Stimulated activated CD8-positive, alpha-beta memory T cell treated with anti-CD3 and anti-CD28 coated beads, Interleukin-15, amount 100 ng/mL, for 4 hours (primary cell): Measurements from ENCODE around the gene PPP1R14C.

Experiments used
- DNase-seq, 2 donors: peaks; one replicate each; pipeline ENCODE4 v3.0.0-alpha.2; 2020; ENCODE audit warnings: low read depth in 2 of 2

PPP1R14C gene

GRCh38 chr6:150194195-150194594, 51.4 kb downstream of the PPP1R14C start:
- no peak for DNase-seq

- no peak for DNase-seq
These were observed 53.2 kb downstream of the PPP1R14C start for GRCh38 chr6:150195996-150196417.

GRCh38 chr6:150196942-150197745, 54.3 kb downstream of the PPP1R14C start:
- no peak for DNase-seq

GRCh38 chr6:150198532-150198931, 55.7 kb downstream of the PPP1R14C start:
- no peak for DNase-seq

- no peak for DNase-seq
These were observed 56.4 kb downstream of the PPP1R14C start for GRCh38 chr6:150199241-150199640.

- DNase-seq = no peak
These were observed 57.7 kb downstream of the PPP1R14C start for GRCh38 chr6:150200428-150201100.

GRCh38 chr6:150201285-150201684, 58.4 kb downstream of the PPP1R14C start:
- DNase-seq = no peak

GRCh38 chr6:150201772-150202329, 59.0 kb downstream of the PPP1R14C start:
- no peak for DNase-seq

GRCh38 chr6:150202404-150202803, 59.6 kb downstream of the PPP1R14C start:
- DNase-seq = no peak

GRCh38 chr6:150202934-150203333, 60.1 kb downstream of the PPP1R14C start:
- DNase-seq = no peak

- DNase-seq = no peak
These were observed 60.5 kb downstream of the PPP1R14C start for GRCh38 chr6:150203378-150203777.

GRCh38 chr6:150203871-150204545, 61.2 kb downstream of the PPP1R14C start:
- no peak for DNase-seq

GRCh38 chr6:150204705-150205472, 62.0 kb downstream of the PPP1R14C start:
- no peak for DNase-seq

GRCh38 chr6:150207931-150208570, 65.2 kb downstream of the PPP1R14C start:
- DNase-seq = no peak

- no peak for DNase-seq
These were observed 65.9 kb downstream of the PPP1R14C start for GRCh38 chr6:150208611-150209352.

- no peak for DNase-seq
These were observed 66.6 kb downstream of the PPP1R14C start for GRCh38 chr6:150209415-150209814.

GRCh38 chr6:150211700-150212511, 69.1 kb downstream of the PPP1R14C start:
- DNase-seq = no peak

- DNase-seq = no peak
These were observed 69.9 kb downstream of the PPP1R14C start for GRCh38 chr6:150212778-150213177.

- no peak for DNase-seq
These were observed 70.5 kb downstream of the PPP1R14C start for GRCh38 chr6:150213301-150213700.
